ENCODE results near the gene PTPN7. TPM values are rescaled to one million over a fixed set of nuclear protein-coding genes. Genes with fewer than 3 reads are reported as not detected.

The PTPN7 gene
- total RNA-seq, 1 donor from 2014 or later: not detected

DNA sequence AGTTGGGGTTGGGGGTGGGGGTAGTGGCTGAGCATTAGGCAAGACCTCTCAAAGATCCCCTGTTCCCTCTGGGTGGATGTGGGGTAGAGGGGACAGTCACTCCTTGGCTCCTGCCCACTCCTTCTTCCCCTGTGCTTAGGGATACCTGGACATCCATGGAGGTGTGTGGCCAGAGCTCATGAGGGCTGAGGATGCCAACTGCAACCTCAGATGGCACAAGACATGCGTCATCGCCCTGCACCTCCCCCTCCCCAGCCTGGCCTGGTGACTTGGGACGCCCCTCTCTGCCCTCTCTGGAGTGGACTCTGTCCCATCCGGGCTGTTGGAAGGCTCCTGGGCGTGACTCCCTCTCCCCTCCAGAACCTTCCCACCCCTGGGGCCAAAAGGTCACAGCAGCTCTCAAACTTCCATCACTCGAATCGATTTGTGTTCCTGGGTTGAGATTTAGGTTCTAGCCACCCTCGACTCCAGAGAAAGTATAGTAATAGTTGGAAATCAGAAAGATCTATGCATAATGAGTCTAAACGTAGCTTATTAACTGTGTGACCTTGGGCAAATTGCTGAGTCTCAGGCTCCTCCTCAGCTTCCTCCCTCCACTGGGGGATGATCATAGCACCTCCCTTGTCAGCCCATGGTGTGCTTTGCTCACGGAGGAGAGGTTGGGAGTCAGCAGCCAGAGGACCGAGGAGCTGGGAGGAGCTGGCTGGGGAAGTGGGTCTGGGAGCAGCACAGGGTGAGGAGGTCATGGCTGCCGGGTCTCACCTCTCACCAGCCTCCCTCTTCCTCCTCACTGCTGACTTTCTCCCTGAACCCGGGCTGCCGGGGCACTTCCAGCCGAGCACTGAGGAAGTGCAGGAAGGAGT is 2.2 kb upstream of the PTPN7 start:
- H3K9me3 Mint-ChIP-seq (ENCODE audit: low read depth): no peaks in the 10 kb centered on the region
- H3K4me3 Mint-ChIP-seq (ENCODE audit: low read depth): no peak overlapping the region
- peaks cover 10% of the 10 kb centered on the region for H3K27me3 Mint-ChIP-seq
- DNase-seq (ENCODE audit: low spot score, unreplicated experiment): no peak
- no peak overlapping the region for H3K27ac Mint-ChIP-seq
- peaks cover 10% of the 10 kb centered on the region for H3K4me1 Mint-ChIP-seq (ENCODE audit: low read depth)
- TF ChIP-seq, protein P1, sequence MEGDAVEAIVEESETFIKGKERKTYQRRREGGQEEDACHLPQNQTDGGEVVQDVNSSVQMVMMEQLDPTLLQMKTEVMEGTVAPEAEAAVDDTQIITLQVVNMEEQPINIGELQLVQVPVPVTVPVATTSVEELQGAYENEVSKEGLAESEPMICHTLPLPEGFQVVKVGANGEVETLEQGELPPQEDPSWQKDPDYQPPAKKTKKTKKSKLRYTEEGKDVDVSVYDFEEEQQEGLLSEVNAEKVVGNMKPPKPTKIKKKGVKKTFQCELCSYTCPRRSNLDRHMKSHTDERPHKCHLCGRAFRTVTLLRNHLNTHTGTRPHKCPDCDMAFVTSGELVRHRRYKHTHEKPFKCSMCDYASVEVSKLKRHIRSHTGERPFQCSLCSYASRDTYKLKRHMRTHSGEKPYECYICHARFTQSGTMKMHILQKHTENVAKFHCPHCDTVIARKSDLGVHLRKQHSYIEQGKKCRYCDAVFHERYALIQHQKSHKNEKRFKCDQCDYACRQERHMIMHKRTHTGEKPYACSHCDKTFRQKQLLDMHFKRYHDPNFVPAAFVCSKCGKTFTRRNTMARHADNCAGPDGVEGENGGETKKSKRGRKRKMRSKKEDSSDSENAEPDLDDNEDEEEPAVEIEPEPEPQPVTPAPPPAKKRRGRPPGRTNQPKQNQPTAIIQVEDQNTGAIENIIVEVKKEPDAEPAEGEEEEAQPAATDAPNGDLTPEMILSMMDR (IDR thresholded peaks at IDR 0.05; ENCODE audit: unreplicated experiment): no peak
- no peaks in the 10 kb centered on the region for H3K36me3 Mint-ChIP-seq (ENCODE audit: insufficient read depth)

GRCh38 chr1:202162047-202162417 is 1.6 kb upstream of the PTPN7 start:
- Mint-ChIP-seq H3K4me3 (ENCODE audit: low read depth) (no peak overlapping the region), H3K36me3 (ENCODE audit: insufficient read depth) (no peaks in the 10 kb centered on the region), H3K4me1 (ENCODE audit: low read depth) (peaks cover 7% of the 10 kb centered on the region), H3K27ac (no peak overlapping the region), H3K27me3 (peaks cover 7% of the 10 kb centered on the region), H3K9me3 (ENCODE audit: low read depth) (no peaks in the 10 kb centered on the region)
- DNase-seq (ENCODE audit: low spot score, unreplicated experiment): no peak
- TF ChIP-seq, protein P1 (IDR thresholded peaks at IDR 0.05; ENCODE audit: unreplicated experiment): no peak

DNA sequence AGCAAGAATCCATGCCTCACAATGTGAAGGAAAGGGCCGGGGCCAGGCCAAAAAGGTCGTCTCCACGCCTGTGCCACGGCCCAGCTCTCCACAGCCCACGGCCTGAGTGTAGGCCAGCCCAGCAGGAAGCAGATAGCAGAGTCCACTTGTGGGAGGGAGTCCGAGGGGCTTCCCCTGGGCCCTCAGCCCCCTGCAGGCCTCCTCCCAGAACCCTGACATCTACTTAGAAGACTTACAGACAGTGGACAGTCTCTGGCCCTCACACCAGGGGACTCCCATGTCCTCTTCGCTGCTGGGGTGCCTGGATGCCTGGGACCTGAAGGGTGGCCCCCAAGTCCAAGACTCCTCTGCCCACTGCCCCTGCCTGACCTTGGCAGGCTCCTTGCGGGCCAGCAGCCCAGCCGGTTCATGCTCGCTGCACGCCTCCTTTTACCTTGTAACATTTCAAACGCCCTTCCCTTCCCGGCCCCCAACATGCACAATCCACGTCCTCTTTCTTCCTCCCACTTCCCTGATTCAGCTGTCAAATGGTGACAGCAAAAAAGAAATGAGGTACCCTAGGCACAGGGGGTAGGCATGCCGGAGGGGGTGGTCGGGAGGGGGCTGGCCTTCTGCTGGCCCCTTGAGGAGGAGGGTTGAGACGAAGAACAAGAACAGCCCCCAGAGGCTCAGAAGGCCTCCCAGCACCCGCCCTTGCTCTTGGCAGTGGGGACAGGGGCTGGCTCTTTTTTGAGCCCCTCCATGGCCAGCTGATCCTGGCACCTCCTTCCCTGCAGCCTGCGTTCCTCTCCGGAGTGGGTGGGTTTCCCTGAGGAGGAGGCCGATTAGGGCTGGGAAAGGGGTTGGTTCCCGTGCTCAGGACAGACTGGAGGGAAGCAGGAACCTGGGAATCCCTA is 997 bp upstream of the PTPN7 start:
- Mint-ChIP-seq H3K9me3 (ENCODE audit: low read depth) (no peaks in the 10 kb centered on the region), H3K4me3 (ENCODE audit: low read depth) (no peak overlapping the region), H3K36me3 (ENCODE audit: insufficient read depth) (no peaks in the 10 kb centered on the region), H3K27me3 (peaks cover 7% of the 10 kb centered on the region), H3K4me1 (ENCODE audit: low read depth) (peaks cover 7% of the 10 kb centered on the region), H3K27ac (no peak overlapping the region)
- no peak for DNase-seq (ENCODE audit: low spot score, unreplicated experiment)
- TF ChIP-seq, protein P1 (IDR thresholded peaks at IDR 0.05; ENCODE audit: unreplicated experiment): no peak

- Mint-ChIP-seq H3K4me1 (ENCODE audit: low read depth) (peaks cover 7% of the 10 kb centered on the region), H3K27ac (peak overlapping the region; percentile 11), H3K4me3 (ENCODE audit: low read depth) (no peak overlapping the region), H3K27me3 (peaks cover 9% of the 10 kb centered on the region), H3K36me3 (ENCODE audit: insufficient read depth) (no peaks in the 10 kb centered on the region), H3K9me3 (ENCODE audit: low read depth) (no peaks in the 10 kb centered on the region)
- TF ChIP-seq, protein P1 (IDR thresholded peaks at IDR 0.05; ENCODE audit: unreplicated experiment): no peak
- no peak for DNase-seq (ENCODE audit: low spot score, unreplicated experiment)
Observed at GRCh38 chr1:202159534-202160371, 649 bp downstream of the PTPN7 start.

All from progenitor cell of endocrine pancreas (in vitro differentiated cells).